ENCODE data around the gene SVIL.
"Not testable (repeated sequence)": the region's sequence is repeated elsewhere in the genome, so short reads cannot be mapped to it uniquely, and the experiment has no call there.

SVIL gene

GRCh38 chr10:29621161-29621560, 13.6 kb downstream of the SVIL start:
- DNase-seq, result no peak

GRCh38 chr10:29620112-29620690, 14.6 kb downstream of the SVIL start:
- no peak for DNase-seq

- peak; percentile 28 for DNase-seq
These were observed 15.5 kb downstream of the SVIL start for GRCh38 chr10:29619241-29619669.

- DNase-seq, result peak; percentile 48
These were observed 16.2 kb downstream of the SVIL start for GRCh38 chr10:29618341-29619171.

GRCh38 chr10:29617880-29618340, 16.9 kb downstream of the SVIL start:
- no peak for DNase-seq

- no peak for DNase-seq
These were observed 18.2 kb downstream of the SVIL start for GRCh38 chr10:29616542-29616941.

- no peak for DNase-seq
These were observed 19.6 kb downstream of the SVIL start for GRCh38 chr10:29615195-29615594.

- DNase-seq, result not testable (repeated sequence)
These were observed 20.5 kb downstream of the SVIL start for GRCh38 chr10:29614289-29614688.

GRCh38 chr10:29613791-29614190, 21.0 kb downstream of the SVIL start:
- DNase-seq, result no peak

- DNase-seq, result no peak
These were observed 21.6 kb downstream of the SVIL start for GRCh38 chr10:29613196-29613595.

- DNase-seq, result no peak
These were observed 22.1 kb downstream of the SVIL start for GRCh38 chr10:29612657-29613056.

- DNase-seq, result no peak
These were observed 22.9 kb downstream of the SVIL start for GRCh38 chr10:29611781-29612381.

GRCh38 chr10:29610876-29611647, 23.7 kb downstream of the SVIL start:
- DNase-seq, result no peak

GRCh38 chr10:29610331-29610730, 24.4 kb downstream of the SVIL start:
- not testable (repeated sequence) for DNase-seq

- no peak for DNase-seq
These were observed 25.1 kb downstream of the SVIL start for GRCh38 chr10:29609696-29610095.

- no peak for DNase-seq
These were observed 26.1 kb downstream of the SVIL start for GRCh38 chr10:29608476-29609301.

- DNase-seq, result no peak
These were observed 26.7 kb downstream of the SVIL start for GRCh38 chr10:29608062-29608461.

GRCh38 chr10:29607576-29607975, 27.2 kb downstream of the SVIL start:
- DNase-seq, result no peak

GRCh38 chr10:29606693-29607092, 28.1 kb downstream of the SVIL start:
- not testable (repeated sequence) for DNase-seq

GRCh38 chr10:29604291-29604825, 30.4 kb downstream of the SVIL start:
- DNase-seq, result no peak

- no peak for DNase-seq
These were observed 31.4 kb downstream of the SVIL start for GRCh38 chr10:29603223-29603896.
